SH-SY5Y (cell line): Measurements from ENCODE around the gene DNAJC8.

ENCODE experiments used
- GATA2 ChIP-seq: IDR thresholded peaks from 2 replicates; pipeline ENCODE4 v1.6.1; 2011; ENCODE audit warnings: mild to moderate bottlenecking, low read depth, low read length
- GATA3 ChIP-seq: IDR thresholded peaks from 2 replicates; pipeline ENCODE4 v1.6.1; 2011; ENCODE audit warnings: low read depth, mild to moderate bottlenecking, low read length, moderate library complexity

DNA sequence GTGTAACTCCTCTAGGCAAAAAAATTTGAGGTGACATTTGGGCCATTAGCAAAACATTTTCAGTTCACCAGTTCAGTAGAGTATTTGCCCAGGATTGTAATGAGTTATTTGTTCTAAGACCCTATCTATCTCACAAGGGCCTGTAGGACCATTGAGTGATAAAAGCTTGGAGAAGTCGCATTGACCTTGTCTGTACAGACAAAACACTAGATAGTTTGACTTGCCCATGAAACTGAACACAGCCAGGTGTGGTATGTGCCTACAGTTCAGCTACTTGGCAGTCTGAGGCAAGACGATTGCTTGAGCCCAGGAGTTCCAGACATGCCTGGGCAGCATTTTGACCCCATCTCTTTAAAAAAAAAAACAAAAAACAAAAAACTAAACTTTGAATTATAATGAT, 6.2 kb upstream of the DNAJC8 start:
- no peak for TF ChIP-seq GATA3
- no peak for TF ChIP-seq GATA2
